BLaER1 (cell line): Measurements from ENCODE around the gene YY1AP1.
"Not testable (repeated sequence)": the region's sequence is repeated elsewhere in the genome, so short reads cannot be mapped to it uniquely, and the experiment has no call there.

Experiments
- H3K27ac ChIP-seq: shearing (Covaris generic); formaldehyde crosslinking; 2 replicates; pipeline ENCODE4 v1.8.1; 2022
- H3K27me3 ChIP-seq: shearing (Covaris generic); formaldehyde crosslinking; 2 replicates; pipeline ENCODE4 v1.8.1; 2022
- H3K36me3 ChIP-seq: shearing (Covaris generic); formaldehyde crosslinking; 2 replicates; pipeline ENCODE4 v1.8.1; 2022
- H3K4me1 ChIP-seq: shearing (Covaris generic); formaldehyde crosslinking; 2 replicates; pipeline ENCODE4 v1.8.1; 2022
- H3K4me2 ChIP-seq: shearing (Covaris generic); formaldehyde crosslinking; 2 replicates; pipeline ENCODE4 v1.8.1; 2022
- H3K4me3 ChIP-seq: shearing (Covaris generic); formaldehyde crosslinking; 2 replicates; pipeline ENCODE4 v1.8.1; 2022
- H3K9ac ChIP-seq: shearing (Covaris generic); formaldehyde crosslinking; 2 replicates; pipeline ENCODE4 v1.8.1; 2022
- H3K9me3 ChIP-seq: shearing (Covaris generic); formaldehyde crosslinking; 2 replicates; pipeline ENCODE4 v1.8.1; 2022
- H4K20me1 ChIP-seq: shearing (Covaris generic); formaldehyde crosslinking; 2 replicates; pipeline ENCODE4 v1.8.1; 2022
- Cebpa-rat ChIP-seq: shearing (Covaris generic); IDR thresholded peaks from 2 replicates; pipeline ENCODE4 v1.8.1; 2022

YY1AP1 gene

DNA sequence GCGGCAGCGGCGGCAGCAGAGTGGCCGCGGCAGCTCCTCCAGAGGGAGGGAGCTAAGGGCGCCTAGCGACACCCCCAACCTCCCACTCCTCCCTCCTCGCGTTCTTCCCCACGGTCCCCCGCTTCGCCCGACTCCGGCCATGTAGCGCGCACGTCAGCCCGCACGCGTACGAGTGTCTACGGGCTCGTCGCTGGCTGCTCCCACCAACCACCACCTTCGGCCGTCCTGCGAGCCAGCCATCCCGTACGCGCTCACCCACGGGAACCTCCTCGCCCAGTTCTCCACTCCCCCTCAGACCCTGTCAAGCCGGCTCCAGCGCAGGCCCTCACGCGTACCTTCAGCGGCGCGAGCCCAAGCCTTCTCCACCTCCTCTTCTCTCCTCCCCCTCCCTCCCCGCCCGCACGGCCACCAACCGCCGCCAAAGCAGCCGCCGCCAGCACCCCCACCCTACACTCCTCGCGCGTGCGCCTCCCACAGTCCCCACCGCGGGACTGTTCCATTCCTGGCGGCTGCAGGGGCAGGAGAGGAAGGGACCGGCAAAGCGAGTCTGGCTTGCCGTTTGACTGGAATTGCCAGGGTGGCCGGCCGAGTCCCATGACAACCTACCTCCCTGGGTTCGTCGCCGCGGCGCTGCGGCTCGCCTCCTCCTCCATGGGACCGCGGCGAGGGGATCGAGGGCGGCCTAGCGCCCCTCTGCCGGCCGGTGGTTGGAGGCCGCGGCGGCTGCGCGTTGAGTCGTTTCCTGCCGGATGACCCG lies at the start of gene YY1AP1:
Gene YY1AP1 (minus strand): TSS at position 451 of the 757 bp plus-strand sequence. CDS start 8,338 bp downstream, outside the sequence.
- no peaks in the 10 kb centered on the region for H3K27me3 ChIP-seq
- peaks cover 51% of the 10 kb centered on the region for H3K36me3 ChIP-seq
- no peak for TF ChIP-seq Cebpa-rat
- H3K4me3 ChIP-seq: peak within 1 kb of the TSS; percentile 95
- H3K27ac ChIP-seq: peak within 1 kb of the TSS; percentile 100
- peaks cover 24% of the 10 kb centered on the region for H3K4me1 ChIP-seq
- peak within 1 kb of the TSS; percentile 100 for H3K9ac ChIP-seq
- H3K4me2 ChIP-seq: peak within 1 kb of the TSS; percentile 83
- H3K9me3 ChIP-seq: peaks cover 29% of the 10 kb centered on the region
- H4K20me1 ChIP-seq: peaks cover 33% of the 10 kb centered on the region

DNA sequence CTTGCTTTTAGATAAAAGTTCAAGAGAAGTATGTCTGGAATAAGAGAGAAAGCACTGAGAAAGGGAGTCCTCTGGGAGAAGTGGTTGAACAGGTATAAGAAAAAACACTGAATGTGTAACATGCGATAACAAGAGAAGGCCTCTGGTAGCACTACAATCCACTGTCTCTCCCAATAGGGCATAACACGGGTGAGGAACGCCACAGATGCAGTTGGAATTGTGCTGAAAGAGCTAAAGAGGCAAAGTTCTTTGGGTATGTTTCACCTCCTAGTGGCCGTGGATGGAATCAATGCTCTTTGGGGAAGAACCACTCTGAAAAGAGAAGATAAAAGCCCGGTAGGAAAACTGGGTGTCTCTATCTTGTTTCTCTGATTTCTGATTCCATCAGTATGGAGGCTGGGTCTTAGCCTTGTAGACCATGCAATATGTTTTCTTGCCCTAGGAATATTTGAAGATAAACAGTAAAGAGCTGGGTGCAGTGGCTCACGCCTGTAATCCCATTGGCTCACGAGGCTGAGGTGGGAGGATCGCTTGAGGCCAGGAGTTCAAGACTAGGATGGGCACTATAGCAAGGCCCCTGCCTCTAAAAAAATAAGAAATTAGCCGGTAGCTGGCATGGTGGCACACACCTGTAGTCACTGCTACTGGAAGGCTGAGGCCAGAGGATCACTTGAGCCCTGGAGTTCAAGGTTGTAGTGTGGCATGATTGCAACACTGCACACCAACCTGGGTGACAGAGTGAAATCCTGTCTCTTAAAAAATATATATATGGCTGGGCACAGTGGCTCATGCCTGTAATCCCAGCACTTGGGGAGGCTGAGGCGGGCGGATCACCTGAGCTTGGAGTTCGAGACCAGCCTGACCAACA lies 40.7 kb upstream of the YY1AP1 start:
- Histone ChIP-seq H3K9me3 (no peaks in the 10 kb centered on the region), H3K9ac (no peak overlapping the region), H3K4me1 (no peaks in the 10 kb centered on the region), H3K27me3 (no peaks in the 10 kb centered on the region), H3K4me3 (no peak overlapping the region), H3K27ac (no peak overlapping the region), H3K4me2 (no peak overlapping the region), H3K36me3 (peaks cover 83% of the 10 kb centered on the region), H4K20me1 (no peaks in the 10 kb centered on the region)
- no peak for TF ChIP-seq Cebpa-rat

GRCh38 chr1:155725142-155725541 lies 36.6 kb upstream of the YY1AP1 start:
- H3K4me2 ChIP-seq: no peak overlapping the region
- H3K4me1 ChIP-seq: no peaks in the 10 kb centered on the region
- H3K4me3 ChIP-seq: no peak overlapping the region
- no peaks in the 10 kb centered on the region for H3K9me3 ChIP-seq
- no peaks in the 10 kb centered on the region for H3K27me3 ChIP-seq
- peaks cover 80% of the 10 kb centered on the region for H3K36me3 ChIP-seq
- no peaks in the 10 kb centered on the region for H4K20me1 ChIP-seq
- H3K27ac ChIP-seq: no peak overlapping the region
- TF ChIP-seq Cebpa-rat: no peak
- H3K9ac ChIP-seq: no peak overlapping the region

DNA sequence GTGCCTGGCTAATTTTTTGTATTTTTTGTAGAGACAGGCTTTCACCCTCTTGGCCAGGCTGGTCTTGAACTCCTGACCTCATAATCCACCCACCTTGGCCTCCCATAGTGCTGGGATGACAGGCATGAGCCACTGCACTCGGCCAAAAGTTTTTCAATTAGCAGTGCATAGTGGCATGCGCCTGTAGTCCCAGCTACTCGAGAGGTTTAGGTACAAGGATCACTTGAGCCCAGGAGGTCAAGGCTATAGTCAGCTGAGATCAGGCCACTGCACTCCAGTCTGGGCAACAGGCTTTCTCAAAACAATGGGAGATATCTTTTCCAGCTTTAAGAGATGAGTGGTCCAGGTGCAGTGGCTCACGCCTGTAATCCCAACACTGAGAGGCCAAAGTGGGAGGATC lies 31.1 kb upstream of the YY1AP1 start:
- H3K4me1 ChIP-seq: 0 out of 2 replicates have a peak, but pooled peaks cover 6% of the 10 kb centered on the region
- no peak overlapping the region for H3K4me3 ChIP-seq
- H3K36me3 ChIP-seq: peaks cover 89% of the 10 kb centered on the region
- no peaks in the 10 kb centered on the region for H3K27me3 ChIP-seq
- H3K9me3 ChIP-seq: no peaks in the 10 kb centered on the region
- H3K27ac ChIP-seq: no peak overlapping the region
- no peak for TF ChIP-seq Cebpa-rat
- H4K20me1 ChIP-seq: 0 out of 2 replicates have a peak, but pooled peaks cover 8% of the 10 kb centered on the region
- no peak overlapping the region for H3K9ac ChIP-seq
- no peak overlapping the region for H3K4me2 ChIP-seq

DNA sequence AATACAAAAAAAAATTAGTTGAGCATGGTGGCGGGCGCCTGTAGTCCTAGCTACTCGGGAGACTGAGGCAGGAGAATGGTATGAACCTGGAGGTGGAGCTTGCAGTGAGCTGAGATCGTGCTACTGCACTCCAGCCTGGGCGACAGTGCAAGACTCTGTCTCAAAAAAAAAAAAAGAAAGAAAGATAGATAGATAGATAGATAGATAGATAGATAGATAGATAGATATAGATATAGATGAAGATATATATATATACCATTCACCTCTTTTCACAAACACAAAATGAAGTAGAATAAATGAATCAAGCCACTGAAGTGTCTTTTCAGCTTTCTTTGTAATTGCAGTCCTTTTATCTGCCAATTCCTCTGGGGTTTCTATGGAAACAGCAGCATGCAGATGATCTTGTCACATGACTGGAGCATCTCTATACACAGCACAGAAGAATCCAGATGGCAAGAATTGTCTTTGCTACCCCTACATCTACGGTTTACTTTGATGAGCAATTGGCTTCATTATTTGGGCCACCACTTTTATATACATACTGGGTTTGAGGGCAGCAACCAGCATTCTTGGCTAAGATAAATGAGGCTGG lies 30.0 kb upstream of the YY1AP1 start:
- Histone ChIP-seq H3K36me3 (peaks cover 98% of the 10 kb centered on the region), H4K20me1 (0 out of 2 replicates have a peak, but pooled peaks cover 17% of the 10 kb centered on the region)
- not testable (repeated sequence) for H3K4me1 ChIP-seq, H3K4me3 ChIP-seq, H3K27me3 ChIP-seq, H3K4me2 ChIP-seq, H3K9me3 ChIP-seq, H3K27ac ChIP-seq, H3K9ac ChIP-seq

DNA sequence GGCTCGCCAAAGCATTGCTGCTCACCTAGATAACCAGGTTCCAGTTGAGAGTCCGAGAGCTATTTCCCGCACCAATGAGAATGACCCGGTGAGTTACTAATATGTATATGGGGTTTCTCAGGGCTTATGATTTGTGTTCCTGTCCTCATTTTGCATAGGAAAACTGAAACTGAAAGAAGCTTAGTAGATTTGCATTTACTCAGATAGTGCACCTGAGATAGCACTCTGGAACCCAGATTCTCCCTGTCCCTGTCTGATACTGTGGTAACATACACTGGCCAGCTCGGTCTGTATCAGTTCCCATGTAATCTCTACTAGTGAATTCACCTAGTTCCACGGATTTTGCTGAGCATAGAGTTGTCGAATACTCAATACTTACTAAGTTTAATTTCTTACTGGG lies 28.5 kb upstream of the YY1AP1 start:
- H3K9ac ChIP-seq: no peak overlapping the region
- H3K36me3 ChIP-seq: peaks cover 95% of the 10 kb centered on the region
- H3K27ac ChIP-seq: no peak overlapping the region
- H3K4me1 ChIP-seq: 0 out of 2 replicates have a peak, but pooled peaks cover 6% of the 10 kb centered on the region
- no peak overlapping the region for H3K4me3 ChIP-seq
- no peak overlapping the region for H3K4me2 ChIP-seq
- no peaks in the 10 kb centered on the region for H3K9me3 ChIP-seq
- H3K27me3 ChIP-seq: no peaks in the 10 kb centered on the region
- H4K20me1 ChIP-seq: 0 out of 2 replicates have a peak, but pooled peaks cover 25% of the 10 kb centered on the region
- TF ChIP-seq Cebpa-rat: no peak

- no peak for TF ChIP-seq Cebpa-rat
- H3K27ac ChIP-seq: no peak overlapping the region
- H3K27me3 ChIP-seq: no peaks in the 10 kb centered on the region
- H3K4me1 ChIP-seq: 0 out of 2 replicates have a peak, but pooled peaks cover 6% of the 10 kb centered on the region
- H3K4me3 ChIP-seq: no peak overlapping the region
- 0 out of 2 replicates have a peak, but pooled peaks cover 25% of the 10 kb centered on the region for H4K20me1 ChIP-seq
- no peaks in the 10 kb centered on the region for H3K9me3 ChIP-seq
- H3K36me3 ChIP-seq: peaks cover 92% of the 10 kb centered on the region
- no peak overlapping the region for H3K9ac ChIP-seq
- H3K4me2 ChIP-seq: no peak overlapping the region
Measured at GRCh38 chr1:155715777-155716176, 27.2 kb upstream of the YY1AP1 start.

- H3K9ac ChIP-seq: not testable (repeated sequence)
Measured at GRCh38 chr1:155715056-155715455, 26.5 kb upstream of the YY1AP1 start.

GRCh38 chr1:155713075-155713474 lies 24.5 kb upstream of the YY1AP1 start:
- no peak for TF ChIP-seq Cebpa-rat
- Histone ChIP-seq H3K27me3 (no peaks in the 10 kb centered on the region), H3K36me3 (peaks cover 91% of the 10 kb centered on the region)

More at GRCh38 chr1:155715056-155715455, 26.5 kb upstream of the YY1AP1 start:
- H3K4me3 ChIP-seq, H3K4me2 ChIP-seq, H3K9me3 ChIP-seq, H3K27me3 ChIP-seq, H3K4me1 ChIP-seq, H3K27ac ChIP-seq: not testable (repeated sequence)
- Histone ChIP-seq H4K20me1 (0 out of 2 replicates have a peak, but pooled peaks cover 25% of the 10 kb centered on the region), H3K36me3 (peaks cover 91% of the 10 kb centered on the region)

GRCh38 chr1:155712636-155713035 lies 24.1 kb upstream of the YY1AP1 start:
- not testable (repeated sequence) for H3K4me3 ChIP-seq, H3K4me2 ChIP-seq, H3K4me1 ChIP-seq, H3K27me3 ChIP-seq, H3K9ac ChIP-seq, H3K27ac ChIP-seq
- Histone ChIP-seq H4K20me1 (peaks cover 36% of the 10 kb centered on the region; the same call in 1 of the 2 replicates), H3K9me3 (peaks cover 11% of the 10 kb centered on the region), H3K36me3 (peaks cover 89% of the 10 kb centered on the region)

More at GRCh38 chr1:155713075-155713474, 24.5 kb upstream of the YY1AP1 start:
- H4K20me1 ChIP-seq: peaks cover 32% of the 10 kb centered on the region; the same call in 1 of the 2 replicates
- no peak overlapping the region for H3K27ac ChIP-seq
- no peak overlapping the region for H3K9ac ChIP-seq
- 0 out of 2 replicates have a peak, but pooled peaks cover 6% of the 10 kb centered on the region for H3K4me1 ChIP-seq
- no peak overlapping the region for H3K4me3 ChIP-seq
- peaks cover 11% of the 10 kb centered on the region for H3K9me3 ChIP-seq
- no peak overlapping the region for H3K4me2 ChIP-seq

- not testable (repeated sequence) for H3K4me2 ChIP-seq, H3K27me3 ChIP-seq, H3K9ac ChIP-seq, H3K4me3 ChIP-seq, H3K27ac ChIP-seq, H3K4me1 ChIP-seq
- peaks cover 82% of the 10 kb centered on the region for H3K36me3 ChIP-seq
- peaks cover 38% of the 10 kb centered on the region; the same call in 1 of the 2 replicates for H4K20me1 ChIP-seq
- peaks cover 11% of the 10 kb centered on the region for H3K9me3 ChIP-seq
Measured at GRCh38 chr1:155711457-155711856, 22.9 kb upstream of the YY1AP1 start.
